Esophagus muscularis mucosa (tissue), 4 donors: ENCODE data around the gene SPTBN1. TPM values are rescaled to one million over a fixed set of nuclear protein-coding genes. Genes with fewer than 3 reads are reported as not detected.

ENCODE experiments used
- DNase-seq: peaks from one replicate; pipeline ENCODE4 v3.0.0-alpha.2; 2017; ENCODE audit errors: extremely low spot score
- H3K27ac ChIP-seq, 4 donors: fragments of 200-600 bp; sonication (generic); replicated peaks in 1 of 4; 1 replicate in 3 of 4; 2 replicates in 1 of 4; pipeline ENCODE4 v1.5.1; 2016 to 2019; ENCODE audit warnings: mild to moderate bottlenecking in 1 of 4
- H3K27me3 ChIP-seq, 4 donors: fragments of 200-600 bp; sonication (generic); one replicate each; pipeline versions ENCODE4 v1.5.1 to v1.6.0; 2016 to 2019
- H3K36me3 ChIP-seq, 4 donors: fragments of 200-600 bp; sonication (generic); one replicate each; pipeline ENCODE4 v1.5.1; 2016 to 2019
- H3K4me1 ChIP-seq, 4 donors: fragments of 200-600 bp; sonication (generic); one replicate each; pipeline ENCODE4 v1.5.1; 2016 to 2019
- H3K4me3 ChIP-seq, 4 donors: fragments of 200-600 bp; sonication (generic); 1 replicate in 2 of 4; 2 replicates in 2 of 4; pipeline ENCODE4 v1.5.1; 2016 to 2019; ENCODE audit warnings: mild to moderate bottlenecking in 4 of 4, moderate library complexity in 1 of 4
- H3K9me3 ChIP-seq, 4 donors: fragments of 200-600 bp; sonication (generic); 1 replicate in 3 of 4; 2 replicates in 1 of 4; pipeline ENCODE4 v1.5.1; 2016 to 2019
- EP300 ChIP-seq: sonication (generic); formaldehyde crosslinking; IDR thresholded peaks from one replicate; pipeline ENCODE4 v1.6.1; 2017; ENCODE audit warnings: antibody characterized with exemption
- POLR2A ChIP-seq: fragments of 450-650 bp; IDR thresholded peaks from one replicate; pipeline ENCODE4 v1.6.1; 2017; ENCODE audit warnings: antibody characterized with exemption, moderate library complexity, mild to moderate bottlenecking, low read depth
- POLR2AphosphoS5 ChIP-seq, 2 donors: sonication (generic); formaldehyde crosslinking; IDR thresholded peaks; one replicate each; pipeline ENCODE4 v1.6.1; 2017; ENCODE audit warnings: antibody characterized with exemption in 2 of 2
- WGBS: methylation state at CpG from one replicate; pipeline ENCODE4 v1.1.5; 2018; 5-methylcytosine and 5-hydroxymethylcytosine counted together
- intact Hi-C: fragments of 100-400 bp; cut with DNase I; formaldehyde crosslinking; loops from one replicate; pipeline ENCODE4 v1.15.1; 2023
- total RNA-seq, 4 donors: library from RNA; depleted of rRNA; stranded (reverse); fragments of >200 nt; gene quantifications; one replicate each; pipeline versions ENCODE4 v1.1.0 to v1.2.1, GENCODE V29; 2016
- TF ChIP-seq, protein P1 (sequence below), 3 experiments: fragments of 200-600 bp in 2 of 3; fragments of 450-650 bp in 1 of 3; sonication (generic) in 2 of 3; IDR thresholded peaks; one replicate each; pipeline ENCODE4 v1.5.1; 2017 to 2019; ENCODE audit warnings: antibody characterized with exemption in 3 of 3, mild to moderate bottlenecking in 2 of 3, moderate library complexity in 1 of 3

Gene SPTBN1
- total RNA-seq, 4 donors from 2014 or later: 465 to 600 (median 547) TPM

DNA sequence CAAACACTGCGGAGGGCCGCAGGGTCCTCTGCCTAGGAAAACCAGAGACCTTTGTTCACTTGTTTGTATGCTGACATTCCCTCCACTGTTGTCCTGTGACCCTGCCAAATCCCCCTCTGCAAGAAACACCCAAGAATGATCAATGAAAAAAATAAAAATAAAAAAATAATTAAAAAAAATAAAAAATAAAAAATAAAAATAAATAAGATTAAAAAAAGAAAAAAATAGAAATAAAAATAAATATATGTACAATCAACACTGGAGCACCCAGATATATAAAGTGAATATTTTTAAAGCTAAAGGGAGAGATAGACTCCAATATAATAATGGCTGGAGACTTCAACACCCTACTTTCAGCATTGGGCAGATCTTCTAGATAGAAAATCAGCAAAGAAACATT, 243.5 kb downstream of the SPTBN1 start:
- Histone ChIP-seq H3K27ac (no peak overlapping the region), H3K4me3 (no peak overlapping the region), H3K36me3 (no peaks in the 10 kb centered on the region), H3K27me3 (no peaks in the 10 kb centered on the region), H3K9me3 (no peaks in the 10 kb centered on the region), H3K4me1 (peaks cover 0 to 6% (median 2%) of the 10 kb centered on the region in 4 donors)
- 97% methylated on average over 2 of the region's 2 CpGs for WGBS
- no peak for DNase-seq
- intact Hi-C loops: loop anchor here (5.0 to 10.0 kb wide), 2 partner anchors 367 to 535 kb away; a partner anchor contains a TSS
- TF ChIP-seq, protein P1, sequence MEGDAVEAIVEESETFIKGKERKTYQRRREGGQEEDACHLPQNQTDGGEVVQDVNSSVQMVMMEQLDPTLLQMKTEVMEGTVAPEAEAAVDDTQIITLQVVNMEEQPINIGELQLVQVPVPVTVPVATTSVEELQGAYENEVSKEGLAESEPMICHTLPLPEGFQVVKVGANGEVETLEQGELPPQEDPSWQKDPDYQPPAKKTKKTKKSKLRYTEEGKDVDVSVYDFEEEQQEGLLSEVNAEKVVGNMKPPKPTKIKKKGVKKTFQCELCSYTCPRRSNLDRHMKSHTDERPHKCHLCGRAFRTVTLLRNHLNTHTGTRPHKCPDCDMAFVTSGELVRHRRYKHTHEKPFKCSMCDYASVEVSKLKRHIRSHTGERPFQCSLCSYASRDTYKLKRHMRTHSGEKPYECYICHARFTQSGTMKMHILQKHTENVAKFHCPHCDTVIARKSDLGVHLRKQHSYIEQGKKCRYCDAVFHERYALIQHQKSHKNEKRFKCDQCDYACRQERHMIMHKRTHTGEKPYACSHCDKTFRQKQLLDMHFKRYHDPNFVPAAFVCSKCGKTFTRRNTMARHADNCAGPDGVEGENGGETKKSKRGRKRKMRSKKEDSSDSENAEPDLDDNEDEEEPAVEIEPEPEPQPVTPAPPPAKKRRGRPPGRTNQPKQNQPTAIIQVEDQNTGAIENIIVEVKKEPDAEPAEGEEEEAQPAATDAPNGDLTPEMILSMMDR (IDR thresholded peaks at IDR 0.05): no peak
- TF ChIP-seq POLR2A (no peak), EP300 (no peak), POLR2AphosphoS5 (IDR thresholded peaks at IDR 0.05) (no peak)

DNA sequence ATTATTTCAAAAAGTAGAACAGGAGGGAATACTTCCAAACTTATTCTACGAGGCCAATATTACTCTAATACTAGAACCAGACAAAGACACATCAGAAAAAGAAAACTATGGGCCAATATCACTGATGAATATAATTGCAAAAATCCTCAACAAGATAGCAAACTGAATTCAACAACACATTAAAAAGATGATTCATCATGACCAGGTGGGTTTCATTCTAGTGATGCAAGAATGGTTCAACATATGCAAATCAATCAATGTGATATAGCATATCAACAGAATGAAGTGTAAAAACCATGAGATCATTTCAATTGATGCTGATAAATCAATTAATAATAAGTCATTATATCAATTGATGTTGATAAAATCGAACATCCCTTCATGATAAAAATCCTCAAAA, 244.9 kb downstream of the SPTBN1 start:
- no peaks in the 10 kb centered on the region for H3K27me3 ChIP-seq
- intact Hi-C loops: loop anchor here (5.0 to 10.0 kb wide), 2 partner anchors 369 to 536 kb away; a partner anchor contains a TSS
- no peak for DNase-seq
- TF ChIP-seq EP300 (no peak), POLR2A (no peak), POLR2AphosphoS5 (IDR thresholded peaks at IDR 0.05) (no peak)
- TF ChIP-seq, protein P1 (IDR thresholded peaks at IDR 0.05): no peak
- H3K4me1 ChIP-seq: peaks cover 0 to 6% (median 2%) of the 10 kb centered on the region in 4 donors
- H3K27ac ChIP-seq: no peak overlapping the region
- H3K4me3 ChIP-seq: no peak overlapping the region
- WGBS: 94% methylated on average over 2 of the region's 2 CpGs
- no peaks in the 10 kb centered on the region for H3K9me3 ChIP-seq
- H3K36me3 ChIP-seq: no peaks in the 10 kb centered on the region

DNA sequence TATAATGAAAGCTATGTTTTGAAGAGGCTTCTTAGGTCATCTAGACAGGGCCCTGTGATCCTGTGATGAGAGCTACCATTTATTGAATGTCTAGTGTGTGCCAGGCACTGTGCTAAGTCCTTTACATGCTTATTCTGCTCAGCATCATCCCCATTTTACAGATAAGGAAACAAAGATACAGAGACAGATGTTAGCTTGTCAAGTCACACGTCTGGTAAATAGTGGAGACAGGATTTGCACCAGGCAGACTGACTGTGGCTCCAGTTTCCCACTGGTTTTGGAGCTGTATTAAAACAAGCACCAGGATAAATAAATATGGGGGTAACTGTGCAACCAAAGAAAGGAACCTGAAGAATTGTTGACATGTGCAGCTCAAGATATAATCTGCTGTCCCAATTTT, 248.1 kb downstream of the SPTBN1 start:
- Histone ChIP-seq H3K4me3 (no peak overlapping the region), H3K4me1 (peaks cover 0 to 17% (median 11%) of the 10 kb centered on the region in 4 donors), H3K36me3 (no peaks in the 10 kb centered on the region), H3K27ac (no peak overlapping the region), H3K27me3 (peaks cover 0 to 9% (median 0%) of the 10 kb centered on the region in 4 donors), H3K9me3 (no peaks in the 10 kb centered on the region)
- WGBS: 100% methylated on average over 1 of the region's 1 CpG
- no peak for DNase-seq
- TF ChIP-seq, protein P1 (IDR thresholded peaks at IDR 0.05): no peak
- TF ChIP-seq POLR2A (no peak), POLR2AphosphoS5 (IDR thresholded peaks at IDR 0.05) (no peak), EP300 (no peak)
- intact Hi-C loops: loop anchor here (2.0 to 10.0 kb wide), 3 partner anchors 45 to 539 kb away; a partner anchor contains a TSS

DNA sequence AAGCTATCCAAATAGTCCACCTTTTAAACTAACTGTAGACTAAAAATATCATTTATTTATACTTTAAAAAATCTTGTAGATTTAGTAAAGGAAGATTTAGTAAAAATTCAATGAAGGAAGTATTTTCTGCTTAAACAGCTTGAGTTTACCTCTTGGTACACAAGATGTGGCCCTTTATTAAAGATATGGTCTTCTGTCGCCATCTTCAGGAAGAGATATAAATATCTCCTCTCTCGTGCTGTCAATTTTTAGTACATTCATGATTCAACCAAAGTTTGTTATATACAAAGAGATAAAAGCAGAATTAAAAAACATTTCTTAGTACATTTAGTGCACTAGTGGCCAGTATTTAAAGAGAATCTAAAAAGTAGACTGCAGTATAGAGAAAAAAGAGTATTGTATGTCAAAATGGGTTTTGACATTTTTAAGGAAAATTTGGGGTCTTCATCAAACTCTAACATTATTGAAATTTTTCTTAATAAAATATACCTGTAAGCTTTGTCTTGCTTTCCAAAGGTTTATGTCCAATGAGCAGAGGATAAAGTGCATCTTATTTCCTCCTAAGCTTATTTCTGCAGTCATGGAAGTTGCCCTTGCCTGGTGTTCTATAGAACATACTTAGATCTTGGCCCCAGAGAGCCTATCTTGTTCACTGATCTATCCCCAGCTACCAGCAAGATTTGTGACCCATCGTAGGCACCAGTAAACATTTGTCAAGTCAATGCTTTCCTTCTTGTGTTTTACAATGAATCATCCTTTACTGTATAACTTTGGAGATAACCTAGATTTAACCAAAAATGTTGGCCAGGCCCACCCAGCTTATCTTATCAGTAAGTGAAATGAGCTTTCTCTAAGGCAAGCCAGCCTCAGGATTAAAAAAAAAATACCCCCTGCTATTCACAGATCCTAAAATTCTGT, 248.8 kb downstream of the SPTBN1 start:
- WGBS: 4% methylated on average over 3 of the region's 3 CpGs
- Histone ChIP-seq H3K4me1 (peaks cover 0 to 20% (median 14%) of the 10 kb centered on the region in 4 donors), H3K4me3 (no peak overlapping the region), H3K27ac (no peak overlapping the region), H3K36me3 (no peaks in the 10 kb centered on the region), H3K27me3 (peaks cover 0 to 13% (median 0%) of the 10 kb centered on the region in 4 donors), H3K9me3 (no peaks in the 10 kb centered on the region)
- DNase-seq: no peak
- TF ChIP-seq, protein P1 (IDR thresholded peaks at IDR 0.05): peak; percentile 60 to 82 (median 71)
- no peak for TF ChIP-seq EP300
- TF ChIP-seq POLR2AphosphoS5 (IDR thresholded peaks at IDR 0.05): no peak
- intact Hi-C loops: loop anchor here (2.0 to 10.0 kb wide), 4 partner anchors 46 to 540 kb away; a partner anchor contains a TSS
